Neuron (in vitro differentiated cells): Measurements from ENCODE around the gene DOCK3.

Experiments
- H2AFZ ChIP-seq: one replicate; pipeline ENCODE4 v1.6.1; 2013; ENCODE audit warnings: low read depth, mild to moderate bottlenecking, inconsistent platforms, low read length, moderate library complexity
- H3K27me3 ChIP-seq: one replicate; pipeline ENCODE4 v1.6.1; 2013; ENCODE audit warnings: low read length; ENCODE audit not compliant: insufficient read depth
- H3K36me3 ChIP-seq: one replicate; pipeline ENCODE4 v1.6.1; 2013; ENCODE audit warnings: low read length; ENCODE audit not compliant: insufficient read depth
- H3K4me1 ChIP-seq: one replicate; pipeline ENCODE4 v1.6.1; 2013; ENCODE audit warnings: low read length; ENCODE audit not compliant: insufficient read depth
- H3K4me3 ChIP-seq: 2 replicates; pipeline ENCODE4 v1.5.1; 2013; ENCODE audit warnings: mild to moderate bottlenecking, low read length, moderate library complexity
- H3K9me3 ChIP-seq: one replicate; pipeline ENCODE4 v1.6.1; 2013; ENCODE audit warnings: low read length

The DOCK3 gene

DNA sequence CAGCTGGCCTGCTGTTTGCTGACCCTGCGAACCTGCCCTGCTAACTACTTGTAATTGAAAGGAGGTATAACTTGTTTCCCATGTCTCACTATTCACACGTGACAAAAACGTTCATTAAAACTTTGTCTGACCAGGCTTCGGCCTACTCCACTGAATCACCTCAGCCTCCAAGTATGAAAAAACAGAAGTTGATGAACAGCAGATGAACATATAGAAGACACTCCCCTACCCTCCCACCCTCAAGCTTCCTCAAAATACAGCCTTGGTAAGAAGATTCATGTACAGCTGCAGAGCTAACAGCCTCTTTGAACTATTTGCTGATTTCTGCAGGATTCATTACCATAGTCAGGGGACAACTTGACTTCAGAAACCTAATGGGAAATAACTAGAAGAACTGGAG lies 727.0 kb downstream of the DOCK3 start:
- Histone ChIP-seq H3K36me3 (peaks cover 41% of the 10 kb centered on the region), H3K4me1 (peaks cover 12% of the 10 kb centered on the region), H3K27me3 (no peaks in the 10 kb centered on the region), H3K9me3 (no peaks in the 10 kb centered on the region), H2AFZ (no peak overlapping the region), H3K4me3 (no peak overlapping the region)

DNA sequence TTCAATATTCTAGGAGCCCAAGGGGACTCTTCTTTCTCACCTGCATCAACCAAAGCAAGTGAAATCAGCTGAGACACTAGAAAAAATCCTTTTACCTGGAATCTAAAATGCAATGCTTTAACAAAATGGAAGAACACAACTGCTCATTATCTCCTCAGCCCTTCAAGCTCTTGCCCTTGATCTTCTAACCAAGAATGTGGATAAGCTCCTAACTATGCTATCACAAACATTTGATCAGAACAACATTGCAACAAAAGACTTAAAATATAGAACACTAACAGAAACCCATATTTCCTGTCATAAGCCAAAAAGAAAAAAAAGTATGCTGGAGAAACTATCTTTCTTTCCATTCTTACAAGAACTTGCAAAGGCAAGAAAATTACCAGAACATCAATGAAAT lies 728.9 kb downstream of the DOCK3 start:
- Histone ChIP-seq H2AFZ (no peak overlapping the region), H3K4me3 (no peak overlapping the region), H3K4me1 (peaks cover 2% of the 10 kb centered on the region), H3K36me3 (peaks cover 39% of the 10 kb centered on the region), H3K9me3 (no peaks in the 10 kb centered on the region), H3K27me3 (no peaks in the 10 kb centered on the region)

GRCh38 chr3:51408021-51408420 lies 733.3 kb downstream of the DOCK3 start:
- Histone ChIP-seq H2AFZ (no peak overlapping the region), H3K36me3 (peaks cover 52% of the 10 kb centered on the region), H3K4me1 (no peaks in the 10 kb centered on the region), H3K9me3 (no peaks in the 10 kb centered on the region), H3K4me3 (no peak overlapping the region), H3K27me3 (no peaks in the 10 kb centered on the region)

- H3K36me3 ChIP-seq, result peaks cover 52% of the 10 kb centered on the region
Observed at GRCh38 chr3:51408813-51409212, 734.1 kb downstream of the DOCK3 start.

GRCh38 chr3:51422211-51422610 lies 747.5 kb downstream of the DOCK3 start:
- Histone ChIP-seq H3K9me3 (no peaks in the 10 kb centered on the region), H3K4me3 (no peak overlapping the region), H3K27me3 (no peaks in the 10 kb centered on the region), H3K4me1 (no peaks in the 10 kb centered on the region), H2AFZ (no peak overlapping the region), H3K36me3 (peaks cover 56% of the 10 kb centered on the region)

More at GRCh38 chr3:51408813-51409212, 734.1 kb downstream of the DOCK3 start:
- no peak overlapping the region for H2AFZ ChIP-seq
- no peak overlapping the region for H3K4me3 ChIP-seq
- H3K4me1 ChIP-seq, result no peaks in the 10 kb centered on the region
- no peaks in the 10 kb centered on the region for H3K27me3 ChIP-seq
- H3K9me3 ChIP-seq, result no peaks in the 10 kb centered on the region

- Histone ChIP-seq H3K9me3 (no peaks in the 10 kb centered on the region), H3K36me3 (peaks cover 53% of the 10 kb centered on the region), H2AFZ (no peak overlapping the region), H3K4me1 (no peaks in the 10 kb centered on the region), H3K27me3 (no peaks in the 10 kb centered on the region), H3K4me3 (no peak overlapping the region)
Observed at GRCh38 chr3:51426921-51427320, 752.2 kb downstream of the DOCK3 start.

DNA sequence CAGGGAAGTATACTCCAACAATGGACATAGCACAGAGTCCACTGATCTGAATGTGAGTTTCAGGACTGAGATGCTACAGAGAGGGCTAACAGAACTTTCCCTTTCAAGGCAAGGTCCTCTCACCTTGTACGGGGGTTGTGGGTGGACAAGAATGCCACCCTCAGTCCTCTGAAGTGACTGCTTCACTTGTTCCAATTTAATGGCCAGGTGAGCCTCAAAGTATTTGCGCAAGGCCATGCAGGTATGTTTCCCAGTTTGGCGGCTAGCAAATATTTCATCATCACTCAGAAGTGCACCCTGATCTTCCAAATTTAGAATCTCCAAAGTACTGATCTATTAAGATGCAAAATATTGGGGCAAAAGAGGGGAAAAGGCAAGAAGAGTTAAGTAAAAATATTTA lies 754.4 kb downstream of the DOCK3 start:
- Histone ChIP-seq H3K9me3 (no peaks in the 10 kb centered on the region), H3K36me3 (peaks cover 52% of the 10 kb centered on the region), H3K4me1 (no peaks in the 10 kb centered on the region), H2AFZ (no peak overlapping the region), H3K27me3 (no peaks in the 10 kb centered on the region), H3K4me3 (no peak overlapping the region)
